NK-92 treated with Interleukin-12 subunit alpha and Interleukin-12 subunit beta, amount 100 ng/mL, for 24 hours (cell line): ENCODE data around the gene GRIP2.

Source experiments
- DNase-seq: peaks from one replicate; lab custom pipeline; 2025; lab: John Stamatoyannopoulos, UW

The GRIP2 gene

GRCh38 chr3:14465425-14465824, 74.7 kb downstream of the GRIP2 start:
- DNase-seq: no peak

- no peak for DNase-seq
Observed at GRCh38 chr3:14464521-14464920, 75.6 kb downstream of the GRIP2 start.

GRCh38 chr3:14464141-14464465, 76.0 kb downstream of the GRIP2 start:
- DNase-seq: no peak

- DNase-seq: no peak
Observed at GRCh38 chr3:14463330-14464140, 76.6 kb downstream of the GRIP2 start.

- DNase-seq: no peak
Observed at GRCh38 chr3:14462738-14463137, 77.4 kb downstream of the GRIP2 start.

- DNase-seq: no peak
Observed at GRCh38 chr3:14461748-14462324, 78.3 kb downstream of the GRIP2 start.

GRCh38 chr3:14461006-14461747, 79.0 kb downstream of the GRIP2 start:
- DNase-seq: no peak

- no peak for DNase-seq
Observed at GRCh38 chr3:14460342-14461005, 79.7 kb downstream of the GRIP2 start.

- no peak for DNase-seq
Observed at GRCh38 chr3:14459787-14460186, 80.4 kb downstream of the GRIP2 start.

- no peak for DNase-seq
Observed at GRCh38 chr3:14459384-14459783, 80.8 kb downstream of the GRIP2 start.

- no peak for DNase-seq
Observed at GRCh38 chr3:14458434-14459275, 81.5 kb downstream of the GRIP2 start.

GRCh38 chr3:14457999-14458398, 82.1 kb downstream of the GRIP2 start:
- no peak for DNase-seq

GRCh38 chr3:14457481-14457880, 82.7 kb downstream of the GRIP2 start:
- no peak for DNase-seq

GRCh38 chr3:14456794-14457193, 83.3 kb downstream of the GRIP2 start:
- DNase-seq: no peak

- no peak for DNase-seq
Observed at GRCh38 chr3:14455571-14456317, 84.4 kb downstream of the GRIP2 start.

GRCh38 chr3:14454639-14455310, 85.4 kb downstream of the GRIP2 start:
- no peak for DNase-seq

GRCh38 chr3:14453876-14454638, 86.1 kb downstream of the GRIP2 start:
- no peak for DNase-seq

GRCh38 chr3:14452740-14453710, 87.1 kb downstream of the GRIP2 start:
- DNase-seq: no peak
